Measurements from ENCODE around the gene ACSF3. TPM values are rescaled to one million over a fixed set of nuclear protein-coding genes. Genes with fewer than 3 reads are reported as not detected.

The ACSF3 gene
- total and polyA plus RNA-seq, 2 of the 4 experiments (the other 2 are of a cell fraction) = 9.5 to 14.2 TPM

DNA sequence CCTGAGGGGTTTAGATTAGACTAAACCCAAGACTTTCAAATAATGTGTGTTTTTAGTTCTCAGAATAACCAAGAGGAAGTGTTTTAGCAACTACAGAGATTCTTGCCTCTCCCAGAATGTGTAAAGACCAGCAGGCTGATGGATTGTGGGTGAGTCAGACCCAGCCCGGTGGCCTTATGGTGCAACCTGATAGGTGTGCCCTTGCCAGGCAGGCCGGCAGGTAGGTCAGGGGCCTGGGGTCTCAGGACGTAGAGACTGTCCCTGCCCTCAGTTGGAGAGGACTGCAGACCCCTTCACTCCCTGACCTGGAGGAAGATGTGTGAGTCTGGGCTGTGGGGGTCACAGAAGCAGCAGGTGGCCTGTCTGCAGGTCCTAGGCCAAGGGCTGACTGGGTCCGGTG is 47.2 kb upstream of the ACSF3 start:
- Histone ChIP-seq H2BK5ac (ENCODE audit: low read depth, low read length, poor library complexity, severe bottlenecking) (no peak overlapping the region), H3K23ac (ENCODE audit: low read depth, low read length) (no peak overlapping the region), H3K4ac (ENCODE audit: low read depth, low read length) (no peak overlapping the region), H3K36me3 (ENCODE audit: control insufficient read depth, insufficient read depth, low read length) (no peaks in the 10 kb centered on the region), H3K14ac (replicated peaks; ENCODE audit: low read depth, low read length) (no peak overlapping the region), H2AK5ac (ENCODE audit: low read depth, low read length) (no peak overlapping the region), H3K18ac (ENCODE audit: low read depth, low read length) (no peak overlapping the region), H4K8ac (ENCODE audit: low read depth in 2 of 2, low read length in 2 of 2) (no peak overlapping the region), H2AFZ (replicated peaks; ENCODE audit: low read length, poor library complexity) (no peak overlapping the region), H4K20me1 (ENCODE audit: insufficient read depth, low read length) (no peaks in the 10 kb centered on the region; the same call in 1 of the 2 replicates), H3K9me3 (ENCODE audit: control insufficient read depth, insufficient read depth, low read length) (no peaks in the 10 kb centered on the region), H3K4me1 (ENCODE audit: control insufficient read depth, insufficient read depth, low read length) (no peaks in the 10 kb centered on the region), H3K9me1 (ENCODE audit: insufficient read depth, low read length) (no peaks in the 10 kb centered on the region), H3K79me1 (ENCODE audit: low read depth in 1 of 2, low read length in 2 of 2) (no peaks in the 10 kb centered on the region), H2BK15ac (ENCODE audit: low read depth, low read length) (no peak overlapping the region), H3K4me3 (ENCODE audit: insufficient read depth, low read depth, low read length) (no peak overlapping the region), H2AK9ac (replicated peaks; ENCODE audit: low read depth, low read length, poor library complexity) (no peak overlapping the region), H2BK120ac (ENCODE audit: low read depth, low read length) (no peak overlapping the region), H4K5ac (ENCODE audit: low read depth, low read length) (no peak overlapping the region), H3K27ac (ENCODE audit: insufficient read depth, low read length) (no peak overlapping the region), H3K9ac (ENCODE audit: low read depth, low read length) (no peak overlapping the region), H3K56ac (ENCODE audit: extremely low read depth, insufficient read depth, low read length) (no peak overlapping the region), H4K91ac (ENCODE audit: insufficient read depth, low read depth, low read length) (no peak overlapping the region), H3K4me2 (ENCODE audit: low read depth, low read length) (no peak overlapping the region), H2BK20ac (ENCODE audit: low read depth, low read length) (no peak overlapping the region), H3K27me3 (ENCODE audit: control insufficient read depth, insufficient read depth, low read length) (peaks cover 39% of the 10 kb centered on the region)
- no TSS peak for BruUV-seq (replicated peaks)
- POLR2A ChIA-PET (ENCODE audit: unreplicated experiment) = no interaction called here
- intact Hi-C loops (cut with micrococcal nuclease) = no loop called here
- ATAC-seq (ENCODE audit: low read depth) (no peak), DNase-seq (no peak)
- TF ChIP-seq RAD21 (IDR thresholded peaks at IDR 0.05; ENCODE audit: low read length) (no peak), BHLHE40 (IDR thresholded peaks at IDR 0.05; ENCODE audit: low read depth, low read length) (no peak), NFE2L2 (IDR thresholded peaks at IDR 0.05; ENCODE audit: low read depth, low read length) (no peak), MAZ (IDR thresholded peaks at IDR 0.05; ENCODE audit: borderline replicate concordance, low read depth, low read length) (no peak), CEBPB (IDR thresholded peaks at IDR 0.05; ENCODE audit: low read depth, low read length) (no peak), CHD1 (IDR thresholded peaks at IDR 0.05; ENCODE audit: low read depth, low read length) (no peak)
- CTCF ChIA-PET = no interaction called here
- in situ Hi-C loops (cut with MboI; ENCODE audit: low sequenced_read_pairs) = no loop called here
- dilution Hi-C loops (cut with HindIII; ENCODE audit: low sequenced_read_pairs, unreplicated experiment) = no loop called here
- WGBS, 2 experiments (ENCODE audit: extremely low coverage in 2 of 2, insufficient read length in 1 of 2) = 100% methylated on average over 1 of the region's 4 CpGs; no CpG with 5 or more reads in 1 of the 2 experiments
